Gastroesophageal sphincter (tissue), 4 donors: ENCODE measurements around the gene FUT3. TPM values are rescaled to one million over a fixed set of nuclear protein-coding genes. Genes with fewer than 3 reads are reported as not detected.
A peak's percentile ranks its signal among the peaks of the same experiment; 100 is the strongest.
"Not testable (repeated sequence)": the region's sequence is repeated elsewhere in the genome, so short reads cannot be mapped to it uniquely, and the experiment has no call there.

ENCODE experiments used
- ATAC-seq: fragments of 150-250 bp; one replicate; pipeline ENCODE4 v1.9.1; 2016; ENCODE audit warnings: mild to moderate bottlenecking, moderate library complexity
- H3K27ac ChIP-seq, 4 donors: fragments of 200-600 bp; sonication (generic) in 3 of 4; 1 replicate in 3 of 4; 2 replicates in 1 of 4; pipeline ENCODE4 v1.5.1; 2016 to 2019
- H3K27me3 ChIP-seq: fragments of 200-600 bp; sonication (generic); one replicate; pipeline ENCODE4 v1.5.1; 2019
- H3K36me3 ChIP-seq, 2 donors: fragments of 200-600 bp; sonication (generic); one replicate each; pipeline ENCODE4 v1.5.1; 2019; ENCODE audit warnings: control low read depth in 1 of 2
- H3K4me1 ChIP-seq, 3 donors: fragments of 200-600 bp; sonication (generic); 1 replicate in 2 of 3; 2 replicates in 1 of 3; pipeline ENCODE4 v1.5.1; 2016 to 2019; ENCODE audit warnings: control low read depth in 2 of 3
- H3K4me3 ChIP-seq, 2 donors: fragments of 200-600 bp; sonication (generic); one replicate each; pipeline ENCODE4 v1.5.1; 2019; ENCODE audit warnings: mild to moderate bottlenecking in 1 of 2, moderate library complexity in 1 of 2
- H3K9me3 ChIP-seq, 3 donors: fragments of 200-600 bp; sonication (generic); one replicate each; pipeline ENCODE4 v1.5.1; 2017 to 2019; ENCODE audit warnings: control low read depth in 2 of 3
- EP300 ChIP-seq: sonication (generic); formaldehyde crosslinking; IDR thresholded peaks from one replicate; pipeline ENCODE4 v1.6.1; 2017; ENCODE audit warnings: antibody characterized with exemption, mild to moderate bottlenecking
- POLR2A ChIP-seq, 2 donors: fragments of 450-650 bp; IDR thresholded peaks; one replicate each; pipeline ENCODE4 v1.6.1; 2017; ENCODE audit warnings: antibody characterized with exemption in 2 of 2, mild to moderate bottlenecking in 2 of 2, moderate library complexity in 1 of 2
- POLR2AphosphoS5 ChIP-seq: sonication (generic); formaldehyde crosslinking; IDR thresholded peaks from one replicate; pipeline ENCODE4 v1.6.1; 2017; ENCODE audit warnings: antibody characterized with exemption
- WGBS, 2 donors: methylation state at CpG; one replicate each; pipeline ENCODE4 v1.1.5; 2018; ENCODE audit warnings: low coverage in 1 of 2; 5-methylcytosine and 5-hydroxymethylcytosine counted together
- total RNA-seq, 4 donors: library from RNA; depleted of rRNA; stranded (reverse); fragments of >200 nt; gene quantifications; one replicate each; pipeline ENCODE4 v1.1.0, GENCODE V29; 2016
- TF ChIP-seq, protein P1 (sequence below), 4 experiments: fragments of 200-600 bp in 2 of 4; fragments of 450-650 bp in 2 of 4; sonication (generic) in 1 of 4; IDR thresholded peaks; one replicate each; pipeline ENCODE4 v1.5.1; 2017 to 2019; ENCODE audit warnings: antibody characterized with exemption in 4 of 4, mild to moderate bottlenecking in 2 of 4, moderate library complexity in 2 of 4

Gene FUT3
- total RNA-seq, 4 donors from 2014 or later = 0.12 to 4.8 (median 4.5) TPM; not detected in 1

DNA sequence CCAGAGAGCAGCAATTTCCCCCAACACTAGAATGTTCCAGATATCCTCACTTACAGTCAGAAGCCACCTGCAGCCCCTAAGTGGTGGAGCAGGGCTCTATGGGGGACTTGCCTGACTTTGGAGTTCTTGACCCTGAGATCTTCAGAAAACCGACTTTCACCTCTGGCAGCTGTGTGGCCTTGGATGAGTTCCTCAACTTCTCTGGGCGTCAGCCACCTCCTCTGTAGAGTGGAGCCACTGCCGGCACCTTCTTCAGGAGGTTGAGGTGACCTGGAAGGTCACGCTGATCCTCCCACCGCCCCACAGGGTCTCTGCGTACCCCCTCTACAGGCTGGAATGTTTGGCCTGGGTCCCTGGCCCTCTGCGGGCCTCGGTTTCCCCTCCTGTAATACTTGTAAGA lies 26.2 kb upstream of the FUT3 start:
- no peak for TF ChIP-seq EP300
- no peak for TF ChIP-seq POLR2A (IDR thresholded peaks at IDR 0.05)
- TF ChIP-seq, protein P1, sequence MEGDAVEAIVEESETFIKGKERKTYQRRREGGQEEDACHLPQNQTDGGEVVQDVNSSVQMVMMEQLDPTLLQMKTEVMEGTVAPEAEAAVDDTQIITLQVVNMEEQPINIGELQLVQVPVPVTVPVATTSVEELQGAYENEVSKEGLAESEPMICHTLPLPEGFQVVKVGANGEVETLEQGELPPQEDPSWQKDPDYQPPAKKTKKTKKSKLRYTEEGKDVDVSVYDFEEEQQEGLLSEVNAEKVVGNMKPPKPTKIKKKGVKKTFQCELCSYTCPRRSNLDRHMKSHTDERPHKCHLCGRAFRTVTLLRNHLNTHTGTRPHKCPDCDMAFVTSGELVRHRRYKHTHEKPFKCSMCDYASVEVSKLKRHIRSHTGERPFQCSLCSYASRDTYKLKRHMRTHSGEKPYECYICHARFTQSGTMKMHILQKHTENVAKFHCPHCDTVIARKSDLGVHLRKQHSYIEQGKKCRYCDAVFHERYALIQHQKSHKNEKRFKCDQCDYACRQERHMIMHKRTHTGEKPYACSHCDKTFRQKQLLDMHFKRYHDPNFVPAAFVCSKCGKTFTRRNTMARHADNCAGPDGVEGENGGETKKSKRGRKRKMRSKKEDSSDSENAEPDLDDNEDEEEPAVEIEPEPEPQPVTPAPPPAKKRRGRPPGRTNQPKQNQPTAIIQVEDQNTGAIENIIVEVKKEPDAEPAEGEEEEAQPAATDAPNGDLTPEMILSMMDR (IDR thresholded peaks at IDR 0.05) = no peak
- no peak for TF ChIP-seq POLR2AphosphoS5
- no peak for ATAC-seq
- Histone ChIP-seq H3K9me3 (no peaks in the 10 kb centered on the region), H3K27ac (peak overlapping the region in 1 of 4 donors; percentile 88), H3K27me3 (peaks cover 6% of the 10 kb centered on the region), H3K4me3 (no peak overlapping the region), H3K4me1 (peaks cover 0 to 46% (median 12%) of the 10 kb centered on the region in 3 donors), H3K36me3 (no peaks in the 10 kb centered on the region)
- 68% methylated on average over 5 of the region's 8 CpGs; no CpG with 5 or more reads in 1 of the 2 donors for WGBS, 2 donors

DNA sequence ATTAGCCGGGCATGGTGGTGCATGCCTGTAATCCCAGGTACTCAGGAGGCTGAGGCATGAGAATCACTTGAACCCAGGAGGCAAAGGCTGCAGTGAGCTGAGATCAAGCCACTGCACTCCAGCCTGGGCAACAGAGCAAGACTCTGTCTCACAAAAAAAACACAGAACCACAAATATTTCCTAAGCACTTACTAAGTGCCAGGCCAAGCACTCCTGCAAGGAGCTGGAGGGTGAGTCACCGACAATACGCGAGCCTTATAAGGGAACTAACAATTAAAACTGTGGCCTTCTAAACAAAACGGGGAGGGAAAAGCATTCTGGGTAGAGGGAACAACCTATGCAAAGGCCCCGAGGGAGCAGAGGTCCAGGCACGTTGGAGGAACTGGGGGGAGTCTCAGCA lies 23.2 kb upstream of the FUT3 start:
- not testable (repeated sequence) for H3K9me3 ChIP-seq, H3K4me3 ChIP-seq, ATAC-seq, H3K27ac ChIP-seq, H3K27me3 ChIP-seq, H3K36me3 ChIP-seq
- H3K4me1 ChIP-seq = peaks cover 0 to 17% (median 0%) of the 10 kb centered on the region in 3 donors
- 74 to 100% methylated on average over 1 to 7 of the region's 7 CpGs for WGBS, 2 donors

DNA sequence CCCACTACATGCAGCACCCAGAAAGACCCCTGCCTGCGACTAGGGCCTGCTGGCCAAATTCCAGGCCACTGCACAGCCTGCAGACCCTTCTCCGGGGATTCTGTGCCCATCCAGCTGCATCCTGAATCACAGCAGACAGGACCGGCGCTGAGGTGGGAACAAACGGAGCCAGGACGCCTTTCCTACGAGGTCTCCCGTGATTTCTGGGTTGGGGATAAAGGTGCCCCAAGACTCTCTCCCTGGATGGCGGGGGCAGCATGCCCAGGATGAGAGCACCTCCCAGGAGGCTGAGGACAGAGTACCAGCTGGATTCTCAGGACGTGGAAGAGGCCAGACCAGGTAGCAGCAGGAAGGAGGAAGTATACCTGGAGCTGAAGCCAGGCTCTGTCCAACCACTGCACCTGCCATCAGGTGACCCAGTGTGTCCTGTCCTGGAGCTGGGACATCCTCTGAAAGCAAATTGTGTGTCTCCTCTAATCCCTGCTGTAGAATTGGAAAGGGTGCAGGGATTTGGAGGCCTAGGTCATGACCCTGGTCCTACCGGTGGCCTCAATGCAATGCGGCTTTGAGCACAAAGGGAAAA lies 22.5 kb upstream of the FUT3 start:
- Histone ChIP-seq H3K27ac (no peak overlapping the region), H3K4me3 (no peak overlapping the region), H3K27me3 (peaks cover 6% of the 10 kb centered on the region), H3K9me3 (no peaks in the 10 kb centered on the region), H3K36me3 (no peaks in the 10 kb centered on the region), H3K4me1 (peaks cover 0 to 9% (median 0%) of the 10 kb centered on the region in 3 donors)
- TF ChIP-seq, protein P1 (IDR thresholded peaks at IDR 0.05) = no peak
- TF ChIP-seq POLR2A (IDR thresholded peaks at IDR 0.05) (no peak), POLR2AphosphoS5 (no peak), EP300 (no peak)
- ATAC-seq = no peak
- 80 to 93% methylated on average over 2 to 3 of the region's 12 CpGs for WGBS, 2 donors

DNA sequence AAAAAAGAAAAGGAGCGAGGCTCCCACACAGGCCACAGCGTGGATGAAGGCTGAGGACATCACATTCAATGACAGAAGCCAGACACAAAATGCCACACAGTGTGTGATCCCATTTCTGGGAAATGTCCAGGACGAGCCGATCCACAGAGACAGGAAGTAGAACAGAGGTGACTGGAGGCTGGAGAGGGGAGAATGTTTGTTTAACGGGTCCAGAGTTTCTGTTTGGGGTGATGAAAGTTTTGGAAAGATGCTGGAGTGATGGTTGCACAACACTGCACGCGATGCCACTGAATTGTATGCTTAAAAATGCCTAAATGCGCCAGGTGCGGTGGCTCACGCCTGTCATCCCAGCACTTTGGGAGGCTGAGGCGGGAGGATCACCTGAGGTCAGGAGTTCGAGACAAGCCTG lies 19.7 kb upstream of the FUT3 start:
- H3K36me3 ChIP-seq = no peaks in the 10 kb centered on the region
- 76 to 84% methylated on average over 9 to 10 of the region's 12 CpGs for WGBS, 2 donors
- no peaks in the 10 kb centered on the region for H3K27me3 ChIP-seq
- no peaks in the 10 kb centered on the region for H3K4me1 ChIP-seq
- H3K9me3 ChIP-seq = no peaks in the 10 kb centered on the region
- no peak overlapping the region for H3K27ac ChIP-seq
- no peak overlapping the region for H3K4me3 ChIP-seq
- no peak for ATAC-seq
- peak; percentile 48 for TF ChIP-seq POLR2AphosphoS5
- TF ChIP-seq, protein P1 (IDR thresholded peaks at IDR 0.05) = no peak

DNA sequence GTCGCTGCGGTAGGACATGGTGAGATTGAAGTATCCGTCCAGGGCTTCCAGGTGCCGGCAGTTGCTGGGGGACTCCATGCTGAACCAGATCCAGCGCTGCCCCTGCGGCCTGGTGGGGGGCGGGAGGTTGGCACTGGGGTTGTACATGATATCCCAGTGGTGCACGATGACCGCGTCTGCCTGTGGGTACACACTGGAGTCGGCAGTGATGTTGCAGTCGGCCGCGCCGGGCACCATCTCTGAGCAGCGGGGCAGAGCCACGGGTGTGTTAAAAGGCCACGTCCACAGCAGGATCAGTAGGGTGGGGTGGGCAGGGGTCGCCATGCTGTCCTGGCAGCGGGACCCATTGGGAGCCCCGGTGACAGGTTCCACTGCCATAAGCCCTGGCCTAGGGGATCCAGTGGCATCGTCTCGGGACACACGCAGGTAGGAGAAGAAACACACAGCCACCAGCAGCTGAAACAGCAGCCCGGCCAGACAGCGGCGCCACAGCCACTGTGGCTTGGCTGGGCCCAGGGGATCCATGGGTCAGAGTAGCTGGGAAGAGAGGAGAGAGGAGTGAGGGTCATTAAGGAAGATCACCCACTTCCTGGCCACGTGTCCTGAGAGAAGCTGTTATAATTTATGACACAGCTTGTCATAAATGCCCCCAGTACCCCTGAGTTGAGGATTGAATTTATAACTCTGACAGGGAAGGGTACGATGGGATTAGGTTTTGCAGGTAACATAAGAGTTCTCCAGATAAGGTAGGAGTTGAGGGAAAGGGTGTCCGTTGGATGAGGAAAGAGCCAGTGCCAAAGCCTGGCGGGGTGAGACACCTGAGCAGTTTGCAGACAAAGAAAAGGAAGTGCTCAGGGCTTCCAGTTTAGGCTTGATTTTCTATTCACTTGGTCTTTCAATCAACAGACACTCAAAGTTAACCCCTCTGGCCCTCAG lies 16.2 kb upstream of the FUT3 start:
- Histone ChIP-seq H3K27me3 (peaks cover 11% of the 10 kb centered on the region), H3K4me1 (no peaks in the 10 kb centered on the region), H3K9me3 (no peaks in the 10 kb centered on the region), H3K4me3 (no peak overlapping the region), H3K27ac (no peak overlapping the region), H3K36me3 (no peaks in the 10 kb centered on the region)
- no peak for TF ChIP-seq EP300
- TF ChIP-seq, protein P1 (IDR thresholded peaks at IDR 0.05) = no peak
- TF ChIP-seq POLR2A (IDR thresholded peaks at IDR 0.05) = no peak
- no peak for TF ChIP-seq POLR2AphosphoS5
- no peak for ATAC-seq
- WGBS, 2 donors = 73 to 76% methylated on average over 3 to 4 of the region's 31 CpGs
